IPS-15b (cell line): ENCODE measurements around the gene SRM.
"Not testable (repeated sequence)": the region's sequence is repeated elsewhere in the genome, so short reads cannot be mapped to it uniquely, and the experiment has no call there.

Experiments
- H3K27me3 ChIP-seq: one replicate; pipeline ENCODE4 v1.6.1; 2013; ENCODE audit warnings: low read length; ENCODE audit not compliant: control insufficient read depth, insufficient read depth
- H3K36me3 ChIP-seq: one replicate; pipeline ENCODE4 v1.6.1; 2013; ENCODE audit warnings: low read length; ENCODE audit not compliant: control insufficient read depth, insufficient read depth
- H3K4me1 ChIP-seq: one replicate; pipeline ENCODE4 v1.6.1; 2013; ENCODE audit warnings: mild to moderate bottlenecking, low read length; ENCODE audit not compliant: control insufficient read depth, insufficient read depth
- H3K4me3 ChIP-seq: one replicate; pipeline ENCODE4 v1.5.1; 2013; ENCODE audit warnings: low read depth, low read length
- H3K9ac ChIP-seq: one replicate; pipeline ENCODE4 v1.6.1; 2013; ENCODE audit warnings: low read depth, mild to moderate bottlenecking, low read length
- H3K9me3 ChIP-seq: one replicate; pipeline ENCODE4 v1.6.1; 2013; ENCODE audit warnings: mild to moderate bottlenecking, low read length; ENCODE audit not compliant: control insufficient read depth, insufficient read depth

Gene SRM

DNA sequence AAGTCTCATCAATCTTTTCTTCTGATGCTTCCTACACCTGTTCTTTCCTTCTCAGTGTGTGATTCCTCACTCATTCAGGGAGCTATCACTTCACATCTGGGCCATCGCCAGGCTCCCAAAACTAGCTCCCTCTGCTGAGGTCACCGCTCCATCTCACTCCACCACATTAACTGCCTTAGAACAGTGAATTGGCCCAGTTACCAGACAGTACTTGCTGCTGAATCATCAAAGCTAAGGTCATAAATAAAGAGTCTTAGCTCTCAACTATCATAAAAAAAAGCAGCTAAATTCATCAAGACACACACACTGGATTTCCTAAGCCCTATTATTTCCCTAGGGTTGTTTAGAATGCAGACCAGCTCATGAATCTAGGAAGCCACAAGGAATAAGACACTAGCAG, 18.8 kb upstream of the SRM start:
- Histone ChIP-seq H3K4me3 (no peak overlapping the region), H3K9me3 (no peaks in the 10 kb centered on the region), H3K27me3 (no peaks in the 10 kb centered on the region), H3K4me1 (no peaks in the 10 kb centered on the region), H3K36me3 (peaks cover 74% of the 10 kb centered on the region), H3K9ac (no peak overlapping the region)

DNA sequence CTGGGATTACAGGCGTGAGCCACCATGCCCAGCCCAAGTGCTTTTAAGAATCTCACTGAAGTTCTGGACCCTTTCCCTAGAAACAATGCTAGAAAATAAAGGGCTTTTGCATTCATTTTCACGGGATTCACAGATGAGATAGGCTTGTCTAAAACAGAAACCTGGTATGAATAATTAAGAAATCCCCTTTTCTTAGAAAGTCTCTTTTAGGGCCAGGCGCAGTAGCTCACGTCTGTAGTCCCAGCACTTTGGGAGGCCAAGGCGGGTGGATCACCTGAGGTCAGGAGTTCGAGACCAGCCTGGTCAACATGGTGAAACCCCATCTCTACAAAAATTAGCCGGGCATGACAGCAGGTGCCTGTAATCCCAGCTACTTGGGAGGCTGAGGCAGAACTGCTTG, 13.6 kb upstream of the SRM start:
- H3K4me1 ChIP-seq, H3K4me3 ChIP-seq, H3K9me3 ChIP-seq, H3K9ac ChIP-seq, H3K27me3 ChIP-seq: not testable (repeated sequence)
- H3K36me3 ChIP-seq = peaks cover 77% of the 10 kb centered on the region

DNA sequence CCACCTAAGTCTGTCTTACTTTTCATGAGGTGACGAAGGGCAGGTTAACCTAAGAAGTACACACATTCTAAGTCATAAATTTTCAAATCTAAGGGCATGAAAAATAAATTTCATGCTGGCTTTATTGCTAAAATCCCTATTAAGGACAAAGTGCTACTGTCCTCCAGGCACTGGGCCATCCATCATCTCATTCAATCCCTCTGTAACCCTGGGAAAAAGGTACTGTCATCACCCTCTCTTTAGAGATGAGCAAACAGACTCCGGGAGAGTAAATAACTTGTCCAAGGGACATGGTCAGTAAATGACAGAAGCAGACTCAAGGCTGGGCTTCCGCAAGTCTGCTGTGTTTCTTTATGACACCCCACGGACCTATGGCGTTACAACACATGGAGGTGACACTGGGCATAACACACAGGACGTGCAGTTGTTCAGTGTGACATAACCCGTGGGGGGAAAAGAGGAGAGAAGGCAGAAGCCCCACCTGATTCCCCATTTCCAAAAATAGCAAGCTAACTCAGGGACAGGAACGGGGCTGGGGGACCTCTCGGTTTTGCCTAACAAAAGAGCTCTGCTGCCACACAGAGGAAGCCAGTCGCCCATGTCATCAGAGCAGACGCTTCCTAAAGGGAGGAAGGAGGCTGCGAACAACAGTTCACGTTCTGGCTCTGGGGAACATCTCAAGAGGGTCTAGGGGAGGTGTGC, 12.5 kb upstream of the SRM start:
- H3K4me1 ChIP-seq = no peaks in the 10 kb centered on the region
- H3K4me3 ChIP-seq = no peak overlapping the region
- H3K9ac ChIP-seq = no peak overlapping the region
- peaks cover 85% of the 10 kb centered on the region for H3K36me3 ChIP-seq
- no peaks in the 10 kb centered on the region for H3K27me3 ChIP-seq
- no peaks in the 10 kb centered on the region for H3K9me3 ChIP-seq

- Histone ChIP-seq H3K36me3 (peaks cover 80% of the 10 kb centered on the region), H3K9ac (no peak overlapping the region), H3K4me3 (no peak overlapping the region), H3K9me3 (no peaks in the 10 kb centered on the region), H3K27me3 (no peaks in the 10 kb centered on the region), H3K4me1 (no peaks in the 10 kb centered on the region)
Observed at GRCh38 chr1:11071463-11072215, 11.8 kb upstream of the SRM start.

DNA sequence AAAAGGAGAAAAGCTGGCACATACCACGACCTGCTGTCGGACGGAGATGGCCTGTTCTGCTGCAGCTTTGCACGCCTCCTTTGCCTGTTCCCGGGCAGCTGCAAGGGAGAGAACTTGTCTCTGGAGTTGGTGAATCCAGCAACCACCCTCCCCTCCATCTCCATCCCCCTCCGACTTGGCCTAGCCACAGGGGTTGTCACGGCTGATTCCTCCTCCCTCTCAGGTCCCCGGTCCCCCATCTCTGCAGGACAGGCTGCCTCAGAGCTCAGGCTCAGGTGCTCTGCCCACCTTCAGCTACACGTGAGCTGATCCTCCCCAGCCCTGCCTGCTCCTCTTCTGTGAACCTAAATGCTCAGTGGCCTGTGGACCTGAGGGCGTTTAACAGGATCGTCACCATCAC, 11.1 kb upstream of the SRM start:
- H3K9me3 ChIP-seq = no peaks in the 10 kb centered on the region
- H3K9ac ChIP-seq = no peak overlapping the region
- H3K4me3 ChIP-seq = no peak overlapping the region
- H3K36me3 ChIP-seq = peaks cover 81% of the 10 kb centered on the region
- H3K4me1 ChIP-seq = no peaks in the 10 kb centered on the region
- H3K27me3 ChIP-seq = no peaks in the 10 kb centered on the region

- no peak overlapping the region for H3K4me3 ChIP-seq
- H3K9me3 ChIP-seq = no peaks in the 10 kb centered on the region
- no peak overlapping the region for H3K9ac ChIP-seq
- peaks cover 74% of the 10 kb centered on the region for H3K36me3 ChIP-seq
- H3K27me3 ChIP-seq = no peaks in the 10 kb centered on the region
- no peaks in the 10 kb centered on the region for H3K4me1 ChIP-seq
Observed at GRCh38 chr1:11068600-11069473, 9.0 kb upstream of the SRM start.

DNA sequence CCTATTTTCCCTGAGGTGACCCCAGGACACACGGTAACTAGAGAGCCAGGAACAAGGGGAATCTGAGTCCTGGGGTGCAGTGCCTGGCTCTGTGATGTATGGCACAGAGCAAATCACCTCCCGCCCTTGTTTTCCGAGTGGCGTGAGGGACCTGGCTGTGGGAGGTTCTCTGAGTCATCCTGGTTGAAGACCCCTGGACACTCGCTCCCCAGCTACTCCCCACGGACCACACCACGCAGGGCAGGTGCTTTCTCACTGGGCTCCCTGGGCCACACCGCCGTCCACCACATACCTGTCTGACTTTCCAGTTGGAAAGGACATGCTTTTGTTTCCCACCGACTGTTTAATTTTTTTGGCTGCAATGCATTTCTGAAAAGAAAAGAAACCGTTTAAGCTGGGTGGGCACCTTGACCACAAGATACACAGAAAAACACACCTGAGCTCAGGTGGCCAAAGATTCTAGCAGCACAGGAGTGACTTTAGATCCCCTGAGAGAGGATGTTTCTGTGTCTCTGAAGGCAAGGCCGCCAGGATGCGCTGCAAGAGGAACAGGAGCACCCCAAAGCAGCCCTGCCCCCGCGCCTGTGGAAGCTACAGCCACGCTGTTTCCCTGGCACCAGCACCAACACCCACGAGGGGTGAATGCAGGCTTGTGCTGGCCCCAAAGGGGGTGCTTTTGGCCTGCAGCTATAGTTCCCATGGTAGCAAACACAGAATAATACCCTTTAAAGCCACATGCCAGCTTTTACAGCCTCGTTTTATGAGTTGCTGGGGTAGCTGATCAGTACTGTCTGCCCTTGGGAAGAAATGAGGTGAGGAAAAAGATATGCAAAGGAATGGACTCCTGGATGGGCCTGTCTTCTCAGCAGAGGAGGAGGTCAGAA, 8.1 kb upstream of the SRM start:
- H3K27me3 ChIP-seq = no peaks in the 10 kb centered on the region
- no peak overlapping the region for H3K9ac ChIP-seq
- peaks cover 70% of the 10 kb centered on the region for H3K36me3 ChIP-seq
- no peaks in the 10 kb centered on the region for H3K9me3 ChIP-seq
- H3K4me3 ChIP-seq = no peak overlapping the region
- no peaks in the 10 kb centered on the region for H3K4me1 ChIP-seq

DNA sequence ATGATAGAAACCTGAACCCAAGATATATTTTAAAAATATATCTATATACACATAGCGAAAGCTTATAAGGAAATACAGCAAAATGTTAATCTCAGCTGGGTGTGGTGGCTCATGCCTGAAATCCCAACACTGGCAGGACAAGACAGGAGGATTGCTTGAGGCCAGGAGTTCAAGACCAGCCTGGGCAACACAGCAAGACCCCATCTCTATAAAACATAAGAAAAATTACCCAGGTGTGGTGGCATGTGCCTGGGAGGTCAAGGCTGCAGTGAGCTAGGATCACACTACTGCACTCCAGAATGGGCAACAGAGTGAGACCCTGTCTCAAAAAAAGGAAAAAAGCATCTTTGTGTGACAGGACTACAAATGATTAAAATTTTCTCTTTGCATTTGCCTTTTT, 6.0 kb upstream of the SRM start:
- no peak overlapping the region for H3K4me3 ChIP-seq
- no peak overlapping the region for H3K9ac ChIP-seq
- H3K36me3 ChIP-seq = peaks cover 53% of the 10 kb centered on the region
- H3K9me3 ChIP-seq = no peaks in the 10 kb centered on the region
- H3K27me3 ChIP-seq = no peaks in the 10 kb centered on the region
- H3K4me1 ChIP-seq = peaks cover 1% of the 10 kb centered on the region

- Histone ChIP-seq H3K9me3 (no peaks in the 10 kb centered on the region), H3K36me3 (peaks cover 48% of the 10 kb centered on the region), H3K9ac (no peak overlapping the region), H3K27me3 (no peaks in the 10 kb centered on the region), H3K4me3 (no peak overlapping the region), H3K4me1 (peaks cover 3% of the 10 kb centered on the region)
Observed at GRCh38 chr1:11064942-11065341, 5.1 kb upstream of the SRM start.

- not testable (repeated sequence) for H3K4me1 ChIP-seq, H3K9ac ChIP-seq, H3K9me3 ChIP-seq, H3K4me3 ChIP-seq, H3K27me3 ChIP-seq
- peaks cover 39% of the 10 kb centered on the region for H3K36me3 ChIP-seq
Observed at GRCh38 chr1:11063937-11064537, 4.2 kb upstream of the SRM start.

DNA sequence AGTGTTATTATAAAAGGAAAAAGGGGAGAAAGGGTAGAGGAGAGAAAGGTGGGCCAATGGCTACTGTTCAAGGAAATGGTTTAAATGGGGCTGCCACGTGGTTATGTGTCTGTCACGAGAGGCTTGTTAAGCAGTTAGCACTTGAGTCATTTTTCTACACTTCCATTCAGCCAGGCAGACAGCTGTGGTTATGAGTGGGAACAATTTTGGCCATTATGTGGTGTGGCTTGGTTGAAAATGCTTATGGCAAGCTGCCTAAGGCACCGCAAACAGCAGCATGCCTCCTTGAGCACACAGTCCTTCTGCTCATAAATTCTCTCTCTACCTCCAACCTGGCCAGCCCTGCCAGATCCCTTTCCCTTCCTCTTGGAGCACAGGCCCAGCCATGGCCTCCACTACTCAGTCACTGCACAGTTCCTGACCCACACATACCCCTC, 3.2 kb upstream of the SRM start:
- Histone ChIP-seq H3K4me3 (no peak overlapping the region), H3K9me3 (no peaks in the 10 kb centered on the region), H3K4me1 (peaks cover 3% of the 10 kb centered on the region), H3K9ac (no peak overlapping the region), H3K36me3 (peaks cover 31% of the 10 kb centered on the region), H3K27me3 (no peaks in the 10 kb centered on the region)
